Activated T-helper 2 cell treated with anti-CD3 and anti-CD28 coated beads, Interferon-gamma antibody, Interleukin-2, Interleukin-4, amounts not matched to agents 10 μg/mL and 5 μg/mL and 100 μg/mL, durations not matched to agents 14 hours and 24 hours and 36 hours (primary cell): Measurements from ENCODE around the gene HORMAD1. TPM values are rescaled to one million over a fixed set of nuclear protein-coding genes. Genes with fewer than 3 reads are reported as not detected.

Experiments used
- DNase-seq: peaks from one replicate; pipeline ENCODE4 v3.0.0; 2021; ENCODE audit warnings: low spot score
- H3K27ac Mint-ChIP-seq: one replicate; pipeline ENCODE4 v1.8.0; 2021; ENCODE audit warnings: mixed read lengths
- H3K27me3 Mint-ChIP-seq: one replicate; pipeline ENCODE4 v1.8.0; 2021; ENCODE audit warnings: low read depth, mixed read lengths
- H3K36me3 Mint-ChIP-seq: one replicate; pipeline ENCODE4 v1.8.0; 2021; ENCODE audit warnings: low read depth, mixed read lengths
- H3K4me1 Mint-ChIP-seq: one replicate; pipeline ENCODE4 v1.8.0; 2021; ENCODE audit warnings: low read depth, mixed read lengths
- H3K4me3 Mint-ChIP-seq: one replicate; pipeline ENCODE4 v1.8.0; 2021; ENCODE audit warnings: low read depth, mild to moderate bottlenecking, moderate library complexity, mixed read lengths
- H3K9me3 Mint-ChIP-seq: one replicate; pipeline ENCODE4 v1.8.0; 2021; ENCODE audit warnings: mixed read lengths
- intact Hi-C: fragments of 100-400 bp; cut with micrococcal nuclease; formaldehyde crosslinking; loops from one replicate; pipeline ENCODE4 v1.15.1; 2023
- total RNA-seq: library from RNA; stranded (reverse); gene quantifications from 2 replicates; pipeline ENCODE4 v1.2.3, GENCODE V29; 2022

Gene HORMAD1
- total RNA-seq, 1 donor from 2014 or later, result 0.27 TPM

DNA sequence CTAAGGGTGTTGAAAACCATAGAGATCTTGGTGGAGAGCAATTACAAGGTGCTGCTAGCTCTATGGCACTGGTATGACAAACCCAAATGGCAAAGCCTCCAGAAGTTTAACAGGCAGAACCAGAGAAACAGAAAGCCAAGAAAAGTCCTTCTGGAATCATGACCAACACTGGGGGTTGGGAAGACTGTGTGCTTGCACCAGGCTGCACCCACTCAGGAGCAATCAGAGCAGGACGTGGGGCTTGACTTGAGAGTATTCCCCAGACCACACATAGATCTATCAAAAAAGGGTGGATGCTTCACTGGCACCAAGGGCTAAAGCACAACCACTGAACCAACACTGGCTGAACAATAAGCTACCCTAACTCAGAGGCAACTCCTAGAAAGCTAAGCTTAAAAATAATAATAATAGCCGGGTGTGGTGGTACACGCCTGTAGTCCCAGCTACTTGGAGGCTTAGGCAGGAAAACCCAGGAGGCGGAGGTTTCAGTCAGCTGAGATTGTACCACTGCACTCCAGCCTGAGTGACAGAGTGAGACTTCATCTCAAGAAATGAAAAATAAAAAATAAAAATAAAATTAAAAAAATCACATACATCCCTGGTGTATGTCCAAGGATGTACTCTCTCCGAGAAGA, 71.1 kb downstream of the HORMAD1 start:
- H3K36me3 Mint-ChIP-seq, result peaks cover 29% of the 10 kb centered on the region
- no peaks in the 10 kb centered on the region for H3K9me3 Mint-ChIP-seq
- intact Hi-C loops, result no loop called here
- H3K4me3 Mint-ChIP-seq, result no peak overlapping the region
- H3K4me1 Mint-ChIP-seq, result no peaks in the 10 kb centered on the region
- no peak for DNase-seq
- no peaks in the 10 kb centered on the region for H3K27me3 Mint-ChIP-seq
- no peak overlapping the region for H3K27ac Mint-ChIP-seq

Other genes with a start within 250 kb of the HORMAD1 start
- 66.2 and 69.8 TPM in 2 replicates for gene TARS2, start 233.5 kb downstream of the HORMAD1 start, total RNA-seq
- 1.6 and 1.8 TPM in 2 replicates for gene ECM1, start 212.8 kb downstream of the HORMAD1 start, total RNA-seq
- 0.37 and 1.9 TPM in 2 replicates for gene FALEC, start 205.1 kb downstream of the HORMAD1 start, total RNA-seq
- gene ADAMTSL4, start 171.5 kb downstream of the HORMAD1 start, total RNA-seq, result 2.7 and 2.9 TPM in 2 replicates
- 217 and 221 TPM in 2 replicates for gene MCL1, start 141.3 kb downstream of the HORMAD1 start, total RNA-seq
- 252 and 253 TPM in 2 replicates for gene ENSA, start 91.3 kb downstream of the HORMAD1 start, total RNA-seq
- gene GOLPH3L, start 23.7 kb downstream of the HORMAD1 start, total RNA-seq, result 21.3 and 22.4 TPM in 2 replicates
- 42.0 and 42.1 TPM in 2 replicates for gene CTSS, start 44.9 kb upstream of the HORMAD1 start, total RNA-seq
- gene CTSK, start 87.4 kb upstream of the HORMAD1 start, total RNA-seq, result 2.8 and 3.6 TPM in 2 replicates
- 38.5 and 40.4 TPM in 2 replicates for gene ARNT, start 155.7 kb upstream of the HORMAD1 start, total RNA-seq
- not detected in 2 replicates for gene CTXND2, start 166.2 kb upstream of the HORMAD1 start, total RNA-seq
- gene SETDB1, start 205.5 kb upstream of the HORMAD1 start, total RNA-seq, result 60.9 and 61.1 TPM in 2 replicates